GM21737 (cell line): ENCODE measurements around the gene UEVLD.

Experiments used
- ATAC-seq: cut with Tn5 transposase; IDR thresholded peaks from one replicate; pipeline ENCODE4 v1.9.1; 2021; ENCODE audit warnings: mild to moderate bottlenecking, moderate library complexity; ENCODE audit not compliant: unreplicated experiment

UEVLD gene

GRCh38 chr11:18502352-18502751, 86.2 kb downstream of the UEVLD start:
- no peak for ATAC-seq

- no peak for ATAC-seq
Observed at GRCh38 chr11:18501629-18502028, 86.9 kb downstream of the UEVLD start.

GRCh38 chr11:18498039-18498438, 90.5 kb downstream of the UEVLD start:
- ATAC-seq: no peak

DNA sequence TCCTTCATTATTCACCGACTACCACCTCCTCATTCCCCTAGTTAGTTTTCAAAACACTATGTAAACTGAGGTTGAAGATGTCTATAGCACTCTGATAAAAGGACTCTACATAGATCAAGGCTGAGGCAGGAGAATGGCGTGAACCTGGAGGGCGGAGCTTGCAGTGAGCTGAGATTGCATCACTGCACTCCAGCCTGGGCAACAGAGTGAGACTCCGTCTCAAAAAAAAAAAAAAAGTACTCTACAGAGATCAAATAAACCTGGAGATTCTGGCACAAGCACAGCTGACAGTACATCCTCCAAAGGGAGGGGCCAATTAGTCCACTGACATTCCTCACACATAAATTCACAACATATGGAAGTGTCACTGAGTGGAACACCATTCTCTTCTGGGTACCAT, 92.8 kb downstream of the UEVLD start:
- no peak for ATAC-seq

DNA sequence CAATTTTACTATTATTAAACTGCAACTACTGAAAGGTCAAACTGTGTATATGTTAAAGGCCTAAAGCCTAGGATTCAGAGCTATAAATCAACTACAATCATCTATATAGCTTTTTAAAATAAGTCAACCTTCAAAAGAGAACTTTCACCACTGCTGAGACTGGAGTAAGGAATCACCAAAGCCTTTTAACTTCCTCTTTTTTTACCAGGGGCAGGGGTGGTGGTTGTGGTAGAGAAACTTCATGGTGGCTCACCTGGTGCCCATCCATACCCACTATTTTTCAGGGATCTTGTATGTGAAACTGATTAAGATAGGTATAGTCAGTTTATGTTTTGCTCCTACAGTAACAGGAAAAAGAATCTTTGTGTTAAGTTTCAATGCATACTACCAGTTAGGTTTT, 93.3 kb downstream of the UEVLD start:
- ATAC-seq: no peak

- ATAC-seq: no peak
Observed at GRCh38 chr11:18493310-18493709, 95.2 kb downstream of the UEVLD start.

DNA sequence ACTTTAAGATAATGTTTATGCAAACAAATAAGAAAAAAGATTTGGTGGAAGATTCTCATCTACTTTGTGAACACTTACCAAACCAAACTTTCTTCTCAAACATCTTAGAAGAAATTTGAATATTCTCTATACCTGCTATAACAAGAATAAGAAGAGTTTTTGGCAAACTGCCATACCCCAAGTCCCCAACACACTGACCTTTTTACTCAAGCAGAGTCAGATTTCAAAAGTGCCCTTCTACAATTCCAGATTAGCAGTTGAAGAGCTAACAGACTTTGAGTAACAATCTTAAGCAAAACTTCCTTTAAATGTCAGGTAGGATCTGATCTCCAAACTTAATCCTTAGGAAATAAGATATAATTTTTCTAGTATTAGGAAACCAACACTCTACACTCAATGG, 95.6 kb downstream of the UEVLD start:
- ATAC-seq: no peak

DNA sequence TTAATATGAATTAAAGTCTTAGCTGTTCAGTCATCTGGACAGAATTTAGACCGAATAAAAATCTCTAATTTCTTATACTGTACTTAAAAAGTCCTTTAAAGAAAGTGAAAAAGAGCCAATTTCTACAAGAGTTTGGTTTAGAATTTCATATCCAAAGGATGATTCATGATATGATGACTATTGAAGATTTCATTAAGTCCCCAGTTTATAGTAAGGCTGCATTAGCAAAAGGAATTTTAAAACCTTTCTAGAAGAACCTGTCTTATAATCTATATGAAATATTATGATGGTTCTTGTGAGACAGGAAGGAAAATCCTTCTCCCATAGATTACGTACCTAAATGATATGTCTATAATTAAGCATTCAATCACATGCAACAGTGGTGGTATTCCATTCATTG, 96.6 kb downstream of the UEVLD start:
- no peak for ATAC-seq

DNA sequence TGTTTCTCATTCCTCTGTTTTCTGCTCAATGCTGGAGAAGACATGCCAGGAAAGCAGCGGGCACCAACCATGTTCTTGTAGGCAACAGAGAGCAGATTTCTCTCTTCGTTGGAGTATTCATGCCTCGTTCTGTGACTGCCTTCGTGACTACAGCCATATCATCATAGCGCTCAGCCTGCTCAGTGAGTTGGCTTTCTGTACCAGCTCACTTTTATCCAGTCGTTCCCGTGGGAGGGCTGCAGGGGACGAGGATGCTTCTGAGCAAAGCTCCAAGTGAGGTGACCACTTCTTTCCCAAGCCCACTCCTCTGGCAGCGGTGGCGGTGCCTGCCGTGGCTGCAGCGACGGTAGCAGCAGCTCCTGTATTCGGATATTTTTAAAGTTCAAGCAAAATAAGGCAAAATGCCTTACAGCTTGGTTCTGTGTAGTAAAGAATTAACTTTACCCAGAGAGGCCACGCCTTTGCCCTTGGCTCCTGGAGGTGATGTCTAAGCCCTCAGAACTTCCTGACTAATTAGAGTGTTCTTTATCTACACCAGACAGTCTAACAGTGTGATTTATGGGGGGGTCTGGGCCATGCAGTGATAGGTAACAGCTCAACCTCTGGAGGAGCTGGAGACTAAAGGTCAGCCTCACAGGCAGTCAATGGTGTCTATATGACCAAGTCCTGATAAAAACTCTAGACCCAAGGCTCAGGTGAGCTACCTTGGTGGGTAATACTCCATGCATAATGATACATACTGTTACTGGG, 97.6 kb downstream of the UEVLD start:
- no peak for ATAC-seq

- ATAC-seq: no peak
Observed at GRCh38 chr11:18490319-18490718, 98.2 kb downstream of the UEVLD start.

- ATAC-seq: no peak
Observed at GRCh38 chr11:18485913-18486528, 102.5 kb downstream of the UEVLD start.
